Ovary (tissue), 9 donors: ENCODE data around the gene NHERF1. TPM values are rescaled to one million over a fixed set of nuclear protein-coding genes. Genes with fewer than 3 reads are reported as not detected.

Experiments used
- DNase-seq, 5 donors: peaks; one replicate each; pipeline ENCODE4 v3.0.0-alpha.2; 2019 to 2020
- H3K27ac ChIP-seq, 2 donors: fragments of 200-600 bp; one replicate each; pipeline versions ENCODE4 v1.5.1 to v1.8.0; 2019 to 2022
- H3K27me3 ChIP-seq: fragments of 200-600 bp; one replicate; pipeline ENCODE4 v1.8.0; 2022
- H3K36me3 ChIP-seq: fragments of 200-600 bp; sonication (generic); one replicate; pipeline ENCODE4 v1.5.1; 2019
- H3K4me1 ChIP-seq: one replicate; pipeline ENCODE4 v1.8.1; 2013; ENCODE audit warnings: mild to moderate bottlenecking, moderate library complexity; ENCODE audit not compliant: insufficient read depth
- H3K4me3 ChIP-seq: fragments of 200-600 bp; sonication (generic); one replicate; pipeline ENCODE4 v1.5.1; 2017
- H3K9me3 ChIP-seq, 2 donors: fragments of 200-600 bp in 1 of 2; sonication (generic) in 1 of 2; one replicate each; pipeline versions ENCODE4 v1.5.1 to v1.8.1; 2013 to 2019; ENCODE audit warnings: mild to moderate bottlenecking in 1 of 2, moderate library complexity in 1 of 2
- EP300 ChIP-seq: sonication (generic); formaldehyde crosslinking; IDR thresholded peaks from one replicate; pipeline ENCODE4 v1.6.1; 2017; ENCODE audit warnings: antibody characterized with exemption
- POLR2A ChIP-seq: fragments of 450-650 bp; IDR thresholded peaks from one replicate; pipeline ENCODE4 v1.6.1; 2017; ENCODE audit warnings: antibody characterized with exemption, mild to moderate bottlenecking, moderate library complexity
- WGBS, 3 donors: extraction: QIAGEN DNeasy Blood & Tissue Kit in 1 of 3; methylation state at CpG; one replicate each; pipeline versions ENCODE4 v1.1.5 to v1.1.7; 2013 to 2017; 5-methylcytosine and 5-hydroxymethylcytosine counted together
- intact Hi-C, 4 donors: fragments of 100-400 bp; cut with DNase I; formaldehyde crosslinking; loops; one replicate each; pipeline versions ENCODE4 v1.11.0 to v1.15.1; 2022 to 2023
- polyA plus RNA-seq, 2 donors: library from polyadenylated mRNA; stranded (reverse); fragments of 200-250 nt in 1 of 2; fragments of 350-450 nt in 1 of 2; fragmentation: Illumina TruSeq in 1 of 2; extraction: RNeasy Lipid Tissue Mini Kit (QIAGEN cat#74804) in 1 of 2; gene quantifications; one replicate each; pipeline ENCODE4 v1.2.3, GENCODE V29; 2013 to 2014
- total RNA-seq, 7 donors: library from RNA; depleted of rRNA in 2 of 7; stranded (reverse); fragments of >200 nt in 2 of 7; fragmentation: NEBNext Ultra II Directional in 3 of 7; extraction: Animal tissue kit (Norgen Biotek cat#: 25700) in 3 of 7; gene quantifications; one replicate each; pipeline versions ENCODE4 v1.1.0 to v1.2.4, GENCODE V29; 2016 to 2023
- TF ChIP-seq, protein P1 (sequence below), 3 donors: fragments of 450-650 bp in 2 of 3; fragments of 200-600 bp in 1 of 3; IDR thresholded peaks; one replicate each; pipeline versions ENCODE4 v1.5.1 to v1.8.0; 2016 to 2022; ENCODE audit warnings: antibody characterized with exemption in 3 of 3, mild to moderate bottlenecking in 1 of 3
- donor health status: DM: no; HTN: no; CAD: no; lungs with moderate emphysema.
- donor health status: DM: no; HTN: no; CAD: no.
- donor health status: Bipolar disorder and iron deficiency.
- donor health status: DM: yes; HTN: yes; CAD: no.
- donor health status: DM: no; HTN: no; CAD: no.
- donor health status: DM: yes; HTN: yes; CAD: no.

Gene NHERF1
- total and polyA plus RNA-seq, 9 donors, result 12.1 to 101 (median 21.0) TPM

DNA sequence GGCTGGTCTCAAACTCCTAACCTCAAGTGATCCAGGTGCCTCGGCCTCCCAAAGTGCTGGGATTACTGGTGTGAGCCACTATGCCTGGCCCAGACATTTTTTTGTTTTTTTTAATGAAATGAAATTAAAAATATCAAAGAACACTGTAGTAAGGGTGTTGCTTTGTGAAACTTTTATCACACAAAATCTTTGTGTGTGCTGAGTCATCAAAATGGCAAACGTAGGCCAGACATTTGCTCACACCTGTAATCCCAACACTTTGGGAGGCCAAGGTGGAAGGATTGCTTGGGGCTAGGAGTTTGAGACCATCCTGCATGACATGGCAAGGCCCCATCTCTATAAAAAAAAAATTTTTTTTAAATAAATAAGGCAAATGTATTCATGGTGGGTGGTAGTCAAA lies 18.0 kb downstream of the NHERF1 start:
- WGBS, 3 donors, result 85 to 93% (median 90%) methylated on average over 2 of the region's 2 CpGs
- no peaks in the 10 kb centered on the region for H3K36me3 ChIP-seq
- H3K4me1 ChIP-seq, result peaks cover 5% of the 10 kb centered on the region
- no peaks in the 10 kb centered on the region for H3K9me3 ChIP-seq
- no peak for DNase-seq
- intact Hi-C loops, result no loop called here
- H3K4me3 ChIP-seq, result no peak overlapping the region
- TF ChIP-seq, protein P1, sequence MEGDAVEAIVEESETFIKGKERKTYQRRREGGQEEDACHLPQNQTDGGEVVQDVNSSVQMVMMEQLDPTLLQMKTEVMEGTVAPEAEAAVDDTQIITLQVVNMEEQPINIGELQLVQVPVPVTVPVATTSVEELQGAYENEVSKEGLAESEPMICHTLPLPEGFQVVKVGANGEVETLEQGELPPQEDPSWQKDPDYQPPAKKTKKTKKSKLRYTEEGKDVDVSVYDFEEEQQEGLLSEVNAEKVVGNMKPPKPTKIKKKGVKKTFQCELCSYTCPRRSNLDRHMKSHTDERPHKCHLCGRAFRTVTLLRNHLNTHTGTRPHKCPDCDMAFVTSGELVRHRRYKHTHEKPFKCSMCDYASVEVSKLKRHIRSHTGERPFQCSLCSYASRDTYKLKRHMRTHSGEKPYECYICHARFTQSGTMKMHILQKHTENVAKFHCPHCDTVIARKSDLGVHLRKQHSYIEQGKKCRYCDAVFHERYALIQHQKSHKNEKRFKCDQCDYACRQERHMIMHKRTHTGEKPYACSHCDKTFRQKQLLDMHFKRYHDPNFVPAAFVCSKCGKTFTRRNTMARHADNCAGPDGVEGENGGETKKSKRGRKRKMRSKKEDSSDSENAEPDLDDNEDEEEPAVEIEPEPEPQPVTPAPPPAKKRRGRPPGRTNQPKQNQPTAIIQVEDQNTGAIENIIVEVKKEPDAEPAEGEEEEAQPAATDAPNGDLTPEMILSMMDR (IDR thresholded peaks at IDR 0.05), result no peak
- no peak for TF ChIP-seq EP300
- TF ChIP-seq POLR2A, result no peak
- no peaks in the 10 kb centered on the region for H3K27me3 ChIP-seq
- no peak overlapping the region for H3K27ac ChIP-seq

DNA sequence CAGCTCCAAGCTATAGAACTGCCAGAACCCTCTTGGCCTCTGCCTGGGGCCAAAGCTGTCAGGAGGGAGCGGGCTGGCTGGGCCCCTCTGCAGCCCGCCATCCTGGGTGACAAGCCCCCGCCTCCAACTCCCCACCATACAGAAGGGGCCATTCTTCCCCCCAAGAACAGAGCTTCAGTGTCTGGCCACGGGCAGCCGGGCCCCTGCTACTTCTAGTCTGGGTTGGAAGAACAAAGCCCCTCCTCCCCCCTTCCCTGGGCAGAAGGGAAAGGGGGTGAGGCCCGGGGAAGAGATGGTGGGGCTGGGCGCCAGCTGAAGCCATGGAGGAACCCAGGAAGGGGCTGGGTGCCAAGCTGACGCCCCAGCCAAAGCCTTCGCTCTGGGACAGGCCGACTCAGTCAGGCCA lies 18.7 kb downstream of the NHERF1 start:
- H3K4me1 ChIP-seq, result peaks cover 5% of the 10 kb centered on the region
- H3K27ac ChIP-seq, result no peak overlapping the region

DNA sequence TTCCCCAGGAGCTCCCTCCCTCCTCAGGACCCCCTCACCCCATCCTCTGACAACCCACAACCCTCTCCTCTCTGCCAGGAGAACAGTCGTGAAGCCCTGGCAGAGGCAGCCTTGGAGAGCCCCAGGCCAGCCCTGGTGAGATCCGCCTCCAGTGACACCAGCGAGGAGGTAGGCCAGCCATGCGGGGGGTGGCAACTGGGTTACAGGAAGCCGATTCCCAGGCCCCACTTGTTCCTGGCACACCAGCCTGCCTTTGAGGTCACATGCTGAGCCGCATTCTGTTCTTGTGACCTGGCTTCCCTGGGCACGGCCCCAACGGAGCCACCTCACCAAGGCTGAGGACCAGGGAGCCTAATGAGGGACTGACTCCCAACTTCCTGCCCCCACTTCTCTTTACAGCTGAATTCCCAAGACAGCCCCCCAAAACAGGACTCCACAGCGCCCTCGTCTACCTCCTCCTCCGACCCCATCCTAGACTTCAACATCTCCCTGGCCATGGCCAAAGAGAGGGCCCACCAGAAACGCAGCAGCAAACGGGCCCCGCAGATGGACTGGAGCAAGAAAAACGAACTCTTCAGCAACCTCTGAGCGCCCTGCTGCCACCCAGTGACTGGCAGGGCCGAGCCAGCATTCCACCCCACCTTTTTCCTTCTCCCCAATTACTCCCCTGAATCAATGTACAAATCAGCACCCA lies 19.8 kb downstream of the NHERF1 start:
- intact Hi-C loops, result no loop called here
- Histone ChIP-seq H3K4me3 (no peak overlapping the region), H3K4me1 (peaks cover 5% of the 10 kb centered on the region), H3K9me3 (no peaks in the 10 kb centered on the region), H3K36me3 (no peaks in the 10 kb centered on the region), H3K27ac (peak overlapping the region in 1 of 2 donors; percentile 20), H3K27me3 (no peaks in the 10 kb centered on the region)
- 53 to 62% (median 61%) methylated on average over 17 of the region's 17 CpGs for WGBS, 3 donors
- TF ChIP-seq, protein P1 (IDR thresholded peaks at IDR 0.05), result no peak
- TF ChIP-seq POLR2A (no peak), EP300 (no peak)
- peak in 1 of 5 donors; percentile 63 for DNase-seq

More for the DNA sequence above, 18.7 kb downstream of the NHERF1 start:
- no peak for TF ChIP-seq POLR2A
- TF ChIP-seq, protein P1 (IDR thresholded peaks at IDR 0.05), result no peak
- TF ChIP-seq EP300, result no peak
- H3K4me3 ChIP-seq, result no peak overlapping the region
- H3K36me3 ChIP-seq, result no peaks in the 10 kb centered on the region
- WGBS, 3 donors, result 65 to 75% (median 70%) methylated on average over 10 of the region's 10 CpGs
- DNase-seq, result no peak
- intact Hi-C loops, result no loop called here
- H3K9me3 ChIP-seq, result no peaks in the 10 kb centered on the region
- H3K27me3 ChIP-seq, result no peaks in the 10 kb centered on the region

DNA sequence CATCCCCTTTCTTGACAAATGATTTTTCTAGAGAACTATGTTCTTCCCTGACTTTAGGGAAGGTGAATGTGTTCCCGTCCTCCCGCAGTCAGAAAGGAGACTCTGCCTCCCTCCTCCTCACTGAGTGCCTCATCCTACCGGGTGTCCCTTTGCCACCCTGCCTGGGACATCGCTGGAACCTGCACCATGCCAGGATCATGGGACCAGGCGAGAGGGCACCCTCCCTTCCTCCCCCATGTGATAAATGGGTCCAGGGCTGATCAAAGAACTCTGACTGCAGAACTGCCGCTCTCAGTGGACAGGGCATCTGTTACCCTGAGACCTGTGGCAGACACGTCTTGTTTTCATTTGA lies 20.3 kb downstream of the NHERF1 start:
- H3K9me3 ChIP-seq, result no peaks in the 10 kb centered on the region
- no peak for DNase-seq
- TF ChIP-seq EP300 (no peak), POLR2A (no peak)
- TF ChIP-seq, protein P1 (IDR thresholded peaks at IDR 0.05), result no peak
- no peak overlapping the region for H3K27ac ChIP-seq
- H3K4me3 ChIP-seq, result no peak overlapping the region
- WGBS, 3 donors, result 65 to 72% (median 71%) methylated on average over 7 of the region's 7 CpGs
- H3K36me3 ChIP-seq, result no peaks in the 10 kb centered on the region
- intact Hi-C loops, result no loop called here
- peaks cover 2% of the 10 kb centered on the region for H3K4me1 ChIP-seq
- no peaks in the 10 kb centered on the region for H3K27me3 ChIP-seq
